GM12874 (cell line): ENCODE results near the gene FAM228B.

Experiments
- CTCF ChIP-seq: IDR thresholded peaks from 2 replicates; pipeline ENCODE4 v1.5.1; 2011; ENCODE audit warnings: low read depth, mild to moderate bottlenecking, control low read depth, low read length, moderate library complexity; ENCODE audit not compliant: insufficient read depth

The FAM228B gene

GRCh38 chr2:24080701-24081100 lies 42.6 kb upstream of the FAM228B start:
- no peak for TF ChIP-seq CTCF

GRCh38 chr2:24082787-24083566 lies 40.3 kb upstream of the FAM228B start:
- no peak for TF ChIP-seq CTCF

- TF ChIP-seq CTCF, result no peak
Measured at GRCh38 chr2:24083567-24084385, 39.5 kb upstream of the FAM228B start.

GRCh38 chr2:24084386-24085199 lies 38.7 kb upstream of the FAM228B start, which contains the start of gene TP53I3:
Gene TP53I3, minus strand, starts transcription at chr2:24084834. Its CDS starts 508 bp downstream, at chr2:24084326.
- TF ChIP-seq CTCF, result peak; percentile 97

DNA sequence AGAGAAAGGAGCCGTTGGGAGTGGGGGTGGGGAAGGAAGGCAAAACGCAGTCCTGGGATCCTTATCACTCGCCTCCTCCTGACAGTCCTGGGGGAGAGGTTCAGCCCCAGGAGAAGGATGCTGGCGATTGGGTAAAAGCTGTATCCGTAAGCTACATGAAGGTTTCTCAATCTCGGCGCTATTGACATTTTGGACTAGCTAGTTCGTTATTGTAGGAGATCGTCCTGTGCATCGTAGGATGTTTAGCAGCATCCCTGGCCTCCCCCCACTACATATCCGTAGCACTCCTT lies 38.1 kb upstream of the FAM228B start:
- no peak for TF ChIP-seq CTCF

DNA sequence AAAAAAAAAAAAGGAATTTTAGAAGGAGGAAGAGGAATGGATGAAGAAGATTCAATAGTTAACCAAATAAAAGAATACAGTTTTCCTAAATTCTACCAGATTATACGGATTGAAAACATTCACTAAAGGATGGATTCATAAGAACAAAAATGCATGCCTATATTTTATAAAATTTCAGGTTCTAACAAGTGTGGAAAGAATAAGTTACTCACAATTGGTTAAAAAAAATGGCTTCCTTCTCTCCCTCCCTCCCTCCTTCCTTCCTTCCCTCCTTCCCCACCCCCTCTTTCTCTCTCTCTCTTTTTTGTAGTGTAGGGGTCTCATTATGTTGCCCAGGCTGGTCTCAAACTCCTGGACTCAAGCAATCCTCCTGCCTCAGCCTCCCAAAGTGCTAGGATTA lies 37.0 kb upstream of the FAM228B start:
- TF ChIP-seq CTCF, result no peak

GRCh38 chr2:24087032-24087431 lies 36.2 kb upstream of the FAM228B start:
- TF ChIP-seq CTCF, result no peak
